HUES64 (cell line): Measurements from ENCODE around the gene CTAGE8. TPM values are rescaled to one million over a fixed set of nuclear protein-coding genes. Genes with fewer than 3 reads are reported as not detected.
"Not testable (repeated sequence)": the region's sequence is repeated elsewhere in the genome, so short reads cannot be mapped to it uniquely, and the experiment has no call there.

ENCODE experiments used
- H3K27ac ChIP-seq: 2 replicates; pipeline ENCODE4 v1.7.0; 2013; ENCODE audit warnings: low read depth, low read length, inconsistent platforms
- H3K27me3 ChIP-seq: 2 replicates; pipeline ENCODE4 v1.6.1; 2013; ENCODE audit warnings: mild to moderate bottlenecking, low read length; ENCODE audit not compliant: insufficient read depth
- H3K36me3 ChIP-seq: 2 replicates; pipeline ENCODE4 v1.6.1; 2013; ENCODE audit warnings: mild to moderate bottlenecking, low read length; ENCODE audit not compliant: insufficient read depth
- H3K4me1 ChIP-seq: 2 replicates; pipeline ENCODE4 v1.6.1; 2013; ENCODE audit warnings: mild to moderate bottlenecking, low read length, moderate library complexity; ENCODE audit not compliant: insufficient read depth
- H3K4me3 ChIP-seq: 2 replicates; pipeline ENCODE4 v1.5.1; 2013; ENCODE audit warnings: mild to moderate bottlenecking, low read length, moderate library complexity
- H3K9ac ChIP-seq: 2 replicates; pipeline ENCODE4 v1.6.1; 2013; ENCODE audit warnings: mild to moderate bottlenecking, low read depth, low read length
- H3K9me3 ChIP-seq: 2 replicates; pipeline ENCODE4 v1.6.1; 2013; ENCODE audit warnings: low read depth, low read length; ENCODE audit not compliant: insufficient read depth
- WGBS: fragments of 150-250, 120-280 bp; methylation state at CpG from one replicate; pipeline ENCODE4 v1.1.7; 2013; ENCODE audit warnings: missing lambda C conversion rate; 5-methylcytosine and 5-hydroxymethylcytosine counted together
- polyA plus RNA-seq, 2 experiments: library from polyadenylated mRNA; stranded (reverse); fragments of 50-300 nt; gene quantifications; one replicate each; pipeline ENCODE4 v1.2.3, GENCODE V29; 2013

CTAGE8 gene
- polyA plus RNA-seq (2013, experiment 1 of 2): 2.6 TPM
- polyA plus RNA-seq (2013, experiment 2 of 2): 2.3 TPM

- H3K36me3 ChIP-seq, H3K9ac ChIP-seq, H3K27ac ChIP-seq, H3K4me1 ChIP-seq, H3K9me3 ChIP-seq, H3K27me3 ChIP-seq, H3K4me3 ChIP-seq: not testable (repeated sequence)
- WGBS: no CpG with 5 or more reads among the region's 19 CpGs
Measured at GRCh38 chr7:144269188-144269587, at the start of gene CTAGE8. CTAGE8 (minus strand) TSS chr7:144269288; CDS start chr7:144269250, 38 bp downstream.

GRCh38 chr7:144317537-144317936, 48.4 kb upstream of the CTAGE8 start:
- not testable (repeated sequence) for H3K9me3 ChIP-seq, H3K4me1 ChIP-seq, H3K36me3 ChIP-seq, H3K4me3 ChIP-seq, H3K27me3 ChIP-seq, H3K9ac ChIP-seq, H3K27ac ChIP-seq
- 91% methylated on average over 1 of the region's 1 CpG for WGBS

GRCh38 chr7:144311872-144312469, 42.9 kb upstream of the CTAGE8 start, which contains the start of gene OR2A1:
OR2A1 (plus strand) TSS chr7:144312419; CDS start chr7:144318125, 5,706 bp downstream.
- H3K36me3 ChIP-seq, H3K9me3 ChIP-seq, H3K9ac ChIP-seq, H3K4me1 ChIP-seq, H3K27ac ChIP-seq, H3K4me3 ChIP-seq, H3K27me3 ChIP-seq: not testable (repeated sequence)
- WGBS: 100% methylated on average over 1 of the region's 2 CpGs

GRCh38 chr7:144311218-144311617, 42.1 kb upstream of the CTAGE8 start:
- H3K9ac ChIP-seq, H3K36me3 ChIP-seq, H3K9me3 ChIP-seq, H3K4me3 ChIP-seq, H3K27me3 ChIP-seq, H3K27ac ChIP-seq, H3K4me1 ChIP-seq: not testable (repeated sequence)
- no CpG with 5 or more reads among the region's 2 CpGs for WGBS

- not testable (repeated sequence) for H3K9ac ChIP-seq, H3K9me3 ChIP-seq, H3K4me1 ChIP-seq, H3K4me3 ChIP-seq, H3K36me3 ChIP-seq, H3K27ac ChIP-seq, H3K27me3 ChIP-seq
- no CpG with 5 or more reads among the region's 2 CpGs for WGBS
Measured at GRCh38 chr7:144309702-144310101, 40.6 kb upstream of the CTAGE8 start.

GRCh38 chr7:144305156-144305555, 36.1 kb upstream of the CTAGE8 start:
- not testable (repeated sequence) for H3K9me3 ChIP-seq, H3K27me3 ChIP-seq, H3K9ac ChIP-seq, H3K4me3 ChIP-seq, H3K4me1 ChIP-seq, H3K36me3 ChIP-seq, H3K27ac ChIP-seq
- no CpG with 5 or more reads among the region's 2 CpGs for WGBS

- not testable (repeated sequence) for H3K4me1 ChIP-seq, H3K4me3 ChIP-seq
- WGBS: no CpG with 5 or more reads among the region's 5 CpGs
Measured at GRCh38 chr7:144303607-144304006, 34.5 kb upstream of the CTAGE8 start.

GRCh38 chr7:144302578-144303303, 33.7 kb upstream of the CTAGE8 start:
- not testable (repeated sequence) for H3K4me1 ChIP-seq, H3K36me3 ChIP-seq, H3K27me3 ChIP-seq, H3K4me3 ChIP-seq, H3K9me3 ChIP-seq, H3K9ac ChIP-seq, H3K27ac ChIP-seq
- no CpG with 5 or more reads among the region's 1 CpG for WGBS

More at GRCh38 chr7:144303607-144304006, 34.5 kb upstream of the CTAGE8 start:
- H3K27me3 ChIP-seq, H3K9ac ChIP-seq, H3K36me3 ChIP-seq, H3K9me3 ChIP-seq, H3K27ac ChIP-seq: not testable (repeated sequence)

GRCh38 chr7:144293794-144294499, 24.9 kb upstream of the CTAGE8 start:
- H3K27ac ChIP-seq, H3K4me3 ChIP-seq, H3K9ac ChIP-seq, H3K27me3 ChIP-seq, H3K36me3 ChIP-seq, H3K4me1 ChIP-seq, H3K9me3 ChIP-seq: not testable (repeated sequence)
- no CpG with 5 or more reads among the region's 60 CpGs for WGBS

GRCh38 chr7:144292384-144293161, 23.5 kb upstream of the CTAGE8 start:
- not testable (repeated sequence) for H3K4me1 ChIP-seq, H3K9me3 ChIP-seq, H3K27me3 ChIP-seq, H3K9ac ChIP-seq, H3K27ac ChIP-seq, H3K36me3 ChIP-seq, H3K4me3 ChIP-seq
- WGBS: 93% methylated on average over 3 of the region's 14 CpGs

GRCh38 chr7:144291607-144292006, 22.5 kb upstream of the CTAGE8 start:
- WGBS: 85% methylated on average over 2 of the region's 4 CpGs
- H3K9ac ChIP-seq, H3K4me1 ChIP-seq, H3K36me3 ChIP-seq, H3K4me3 ChIP-seq, H3K9me3 ChIP-seq, H3K27me3 ChIP-seq, H3K27ac ChIP-seq: not testable (repeated sequence)
